ENCODE data around the gene NRG2. TPM values are rescaled to one million over a fixed set of nuclear protein-coding genes. Genes with fewer than 3 reads are reported as not detected.

Gene NRG2
- polyA plus RNA-seq, 1 of the 3 experiments (the other 2 are of a cell fraction) = 3.7 TPM

DNA sequence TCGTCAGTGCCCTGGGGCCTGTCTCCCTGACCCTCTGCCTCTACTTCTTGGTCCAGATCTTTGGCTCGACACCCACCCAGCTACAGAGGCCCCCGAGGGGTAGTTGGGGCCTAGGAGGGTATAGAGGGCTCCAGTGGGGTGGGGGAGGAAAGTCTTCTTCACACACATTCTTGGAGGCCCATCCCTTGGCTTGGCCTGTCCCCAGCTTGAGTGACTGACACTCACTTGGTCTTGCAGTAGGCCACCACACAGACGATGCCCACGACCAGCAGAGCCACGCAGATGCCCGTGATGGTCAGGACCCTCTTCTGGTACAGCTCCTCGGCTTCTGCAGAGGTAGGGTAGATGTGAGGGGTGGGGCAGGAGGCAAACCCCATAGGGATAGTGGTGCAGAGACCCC lies 187.6 kb downstream of the NRG2 start:
- WGBS (ENCODE audit: low lambda C conversion rate) = 83% methylated on average over 6 of the region's 8 CpGs
- Histone ChIP-seq H3K27ac (ENCODE audit: low read depth in 2 of 2, low read length in 1 of 2) (no peak overlapping the region), H4K20me1 (ENCODE audit: insufficient read depth) (no peaks in the 10 kb centered on the region), H3K27me3 (ENCODE audit: insufficient read depth) (no peaks in the 10 kb centered on the region), H3K4me2 (no peak overlapping the region), H3K9ac (no peak overlapping the region), H2AFZ (ENCODE audit: low read depth) (no peak overlapping the region), H3K9me3 (no peaks in the 10 kb centered on the region), H3K4me1 (ENCODE audit: control insufficient read depth in 1 of 2, insufficient read depth in 2 of 2, low read depth in 1 of 2, low read length in 1 of 2) (peaks cover 0 to 5% of the 10 kb centered on the region in 2 experiments; a peak in 1 of 4 replicates), H3K79me2 (ENCODE audit: insufficient read depth) (no peaks in the 10 kb centered on the region), H3K4me3 (ENCODE audit: low read depth in 2 of 2, low read length in 1 of 2) (no peak overlapping the region), H3K36me3 (replicated peaks in 1 of 2; ENCODE audit: control insufficient read depth in 1 of 2, insufficient read depth in 2 of 2, low read length in 1 of 2) (no peaks in the 10 kb centered on the region), H3K9me2 (no peaks in the 10 kb centered on the region), H3F3A (replicated peaks; ENCODE audit: insufficient read depth) (no peaks in the 10 kb centered on the region)
- ChIA-PET CTCF (interaction anchor here (0.7 to 17.2 kb wide), 7 partner anchors 8 to 114 kb away, joined by 3 to 225 read pairs (median 5); no protein-coding TSS in a partner anchor), POLR2A (no interaction called here)
- DNase-seq = no peak
- no peak for TF ChIP-seq RXRA (IDR thresholded peaks at IDR 0.05; ENCODE audit: borderline replicate concordance, low read depth)
- TF ChIP-seq, protein P1, sequence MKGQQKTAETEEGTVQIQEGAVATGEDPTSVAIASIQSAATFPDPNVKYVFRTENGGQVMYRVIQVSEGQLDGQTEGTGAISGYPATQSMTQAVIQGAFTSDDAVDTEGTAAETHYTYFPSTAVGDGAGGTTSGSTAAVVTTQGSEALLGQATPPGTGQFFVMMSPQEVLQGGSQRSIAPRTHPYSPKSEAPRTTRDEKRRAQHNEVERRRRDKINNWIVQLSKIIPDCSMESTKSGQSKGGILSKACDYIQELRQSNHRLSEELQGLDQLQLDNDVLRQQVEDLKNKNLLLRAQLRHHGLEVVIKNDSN (IDR thresholded peaks at IDR 0.05; ENCODE audit: borderline replicate concordance, low read depth) = no peak
- no peak for TF ChIP-seq ELF1 (IDR thresholded peaks at IDR 0.05)
- no peak for TF ChIP-seq RCOR1 (IDR thresholded peaks at IDR 0.05; ENCODE audit: low read length)
- TF ChIP-seq YY1 (IDR thresholded peaks at IDR 0.05; ENCODE audit: low read depth) = no peak
- TF ChIP-seq TEAD4 (IDR thresholded peaks at IDR 0.05; ENCODE audit: borderline replicate concordance, insufficient read depth) = no peak
- no peak for TF ChIP-seq EZH2phosphoT487 (IDR thresholded peaks at IDR 0.05; ENCODE audit: borderline replicate concordance, low read depth)
- TF ChIP-seq, protein P2, sequence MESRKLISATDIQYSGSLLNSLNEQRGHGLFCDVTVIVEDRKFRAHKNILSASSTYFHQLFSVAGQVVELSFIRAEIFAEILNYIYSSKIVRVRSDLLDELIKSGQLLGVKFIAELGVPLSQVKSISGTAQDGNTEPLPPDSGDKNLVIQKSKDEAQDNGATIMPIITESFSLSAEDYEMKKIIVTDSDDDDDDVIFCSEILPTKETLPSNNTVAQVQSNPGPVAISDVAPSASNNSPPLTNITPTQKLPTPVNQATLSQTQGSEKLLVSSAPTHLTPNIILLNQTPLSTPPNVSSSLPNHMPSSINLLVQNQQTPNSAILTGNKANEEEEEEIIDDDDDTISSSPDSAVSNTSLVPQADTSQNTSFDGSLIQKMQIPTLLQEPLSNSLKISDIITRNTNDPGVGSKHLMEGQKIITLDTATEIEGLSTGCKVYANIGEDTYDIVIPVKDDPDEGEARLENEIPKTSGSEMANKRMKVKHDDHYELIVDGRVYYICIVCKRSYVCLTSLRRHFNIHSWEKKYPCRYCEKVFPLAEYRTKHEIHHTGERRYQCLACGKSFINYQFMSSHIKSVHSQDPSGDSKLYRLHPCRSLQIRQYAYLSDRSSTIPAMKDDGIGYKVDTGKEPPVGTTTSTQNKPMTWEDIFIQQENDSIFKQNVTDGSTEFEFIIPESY (IDR thresholded peaks at IDR 0.05; ENCODE audit: borderline replicate concordance, low read depth) = no peak
- TF ChIP-seq, protein P3, sequence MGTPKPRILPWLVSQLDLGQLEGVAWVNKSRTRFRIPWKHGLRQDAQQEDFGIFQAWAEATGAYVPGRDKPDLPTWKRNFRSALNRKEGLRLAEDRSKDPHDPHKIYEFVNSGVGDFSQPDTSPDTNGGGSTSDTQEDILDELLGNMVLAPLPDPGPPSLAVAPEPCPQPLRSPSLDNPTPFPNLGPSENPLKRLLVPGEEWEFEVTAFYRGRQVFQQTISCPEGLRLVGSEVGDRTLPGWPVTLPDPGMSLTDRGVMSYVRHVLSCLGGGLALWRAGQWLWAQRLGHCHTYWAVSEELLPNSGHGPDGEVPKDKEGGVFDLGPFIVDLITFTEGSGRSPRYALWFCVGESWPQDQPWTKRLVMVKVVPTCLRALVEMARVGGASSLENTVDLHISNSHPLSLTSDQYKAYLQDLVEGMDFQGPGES (IDR thresholded peaks at IDR 0.05; ENCODE audit: low read depth, low read length) = no peak

DNA sequence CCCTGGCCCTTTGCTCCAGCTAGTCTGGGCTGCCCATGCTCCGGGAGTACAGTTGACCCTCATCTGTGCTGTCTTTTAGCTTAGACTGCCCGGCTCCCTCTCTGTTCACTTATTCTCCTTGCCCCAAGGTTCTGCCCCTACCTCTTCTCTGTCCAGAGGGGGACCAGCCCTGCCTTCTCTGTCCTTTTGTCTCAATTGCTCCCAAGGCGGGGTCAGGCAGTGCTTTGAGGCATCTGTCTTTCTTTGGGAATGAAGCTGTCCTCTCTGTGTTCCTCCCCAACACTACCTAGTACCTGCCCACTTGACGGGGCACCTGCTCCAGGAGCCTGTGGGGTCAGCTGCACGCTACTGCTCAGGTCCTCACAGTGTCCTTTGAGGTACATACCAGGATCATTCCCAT lies 188.1 kb downstream of the NRG2 start:
- DNase-seq = no peak
- Histone ChIP-seq H3K27ac (ENCODE audit: low read depth in 2 of 2, low read length in 1 of 2) (no peak overlapping the region), H2AFZ (ENCODE audit: low read depth) (no peak overlapping the region), H3K9me2 (no peaks in the 10 kb centered on the region), H4K20me1 (ENCODE audit: insufficient read depth) (no peaks in the 10 kb centered on the region), H3K79me2 (ENCODE audit: insufficient read depth) (no peaks in the 10 kb centered on the region), H3K9ac (no peak overlapping the region), H3K4me3 (ENCODE audit: low read depth in 2 of 2, low read length in 1 of 2) (no peak overlapping the region), H3K4me2 (no peak overlapping the region), H3K4me1 (ENCODE audit: control insufficient read depth in 1 of 2, insufficient read depth in 2 of 2, low read depth in 1 of 2, low read length in 1 of 2) (peaks cover 0 to 5% of the 10 kb centered on the region in 2 experiments; a peak in 1 of 4 replicates), H3K27me3 (ENCODE audit: insufficient read depth) (no peaks in the 10 kb centered on the region), H3K9me3 (no peaks in the 10 kb centered on the region), H3K36me3 (replicated peaks in 1 of 2; ENCODE audit: control insufficient read depth in 1 of 2, insufficient read depth in 2 of 2, low read length in 1 of 2) (no peaks in the 10 kb centered on the region), H3F3A (replicated peaks; ENCODE audit: insufficient read depth) (no peaks in the 10 kb centered on the region)
- ChIA-PET CTCF (interaction anchor here (0.8 to 17.2 kb wide), 7 partner anchors 8 to 114 kb away, joined by 3 to 225 read pairs (median 5); no protein-coding TSS in a partner anchor), POLR2A (no interaction called here)
- TF ChIP-seq TAF1 (IDR thresholded peaks at IDR 0.05; ENCODE audit: borderline replicate concordance, low read depth, low read length) (no peak), MEF2A (IDR thresholded peaks at IDR 0.05; ENCODE audit: borderline replicate concordance, low read depth) (no peak), JUND (IDR thresholded peaks at IDR 0.05) (no peak), MXI1 (IDR thresholded peaks at IDR 0.05; ENCODE audit: low read depth, low read length) (no peak), EZH2phosphoT487 (IDR thresholded peaks at IDR 0.05; ENCODE audit: borderline replicate concordance, low read depth) (no peak), FOXJ3 (CRISPR knock-in tag; IDR thresholded peaks at IDR 0.05) (no peak), RAD21 (IDR thresholded peaks at IDR 0.05; ENCODE audit: low read length) (no peak), SIN3A (IDR thresholded peaks at IDR 0.05; ENCODE audit: borderline replicate concordance, low read depth, low read length) (no peak), ELF1 (IDR thresholded peaks at IDR 0.05) (no peak)
- TF ChIP-seq, protein P2 (IDR thresholded peaks at IDR 0.05; ENCODE audit: borderline replicate concordance, low read depth) = no peak
- TF ChIP-seq, protein P4, sequence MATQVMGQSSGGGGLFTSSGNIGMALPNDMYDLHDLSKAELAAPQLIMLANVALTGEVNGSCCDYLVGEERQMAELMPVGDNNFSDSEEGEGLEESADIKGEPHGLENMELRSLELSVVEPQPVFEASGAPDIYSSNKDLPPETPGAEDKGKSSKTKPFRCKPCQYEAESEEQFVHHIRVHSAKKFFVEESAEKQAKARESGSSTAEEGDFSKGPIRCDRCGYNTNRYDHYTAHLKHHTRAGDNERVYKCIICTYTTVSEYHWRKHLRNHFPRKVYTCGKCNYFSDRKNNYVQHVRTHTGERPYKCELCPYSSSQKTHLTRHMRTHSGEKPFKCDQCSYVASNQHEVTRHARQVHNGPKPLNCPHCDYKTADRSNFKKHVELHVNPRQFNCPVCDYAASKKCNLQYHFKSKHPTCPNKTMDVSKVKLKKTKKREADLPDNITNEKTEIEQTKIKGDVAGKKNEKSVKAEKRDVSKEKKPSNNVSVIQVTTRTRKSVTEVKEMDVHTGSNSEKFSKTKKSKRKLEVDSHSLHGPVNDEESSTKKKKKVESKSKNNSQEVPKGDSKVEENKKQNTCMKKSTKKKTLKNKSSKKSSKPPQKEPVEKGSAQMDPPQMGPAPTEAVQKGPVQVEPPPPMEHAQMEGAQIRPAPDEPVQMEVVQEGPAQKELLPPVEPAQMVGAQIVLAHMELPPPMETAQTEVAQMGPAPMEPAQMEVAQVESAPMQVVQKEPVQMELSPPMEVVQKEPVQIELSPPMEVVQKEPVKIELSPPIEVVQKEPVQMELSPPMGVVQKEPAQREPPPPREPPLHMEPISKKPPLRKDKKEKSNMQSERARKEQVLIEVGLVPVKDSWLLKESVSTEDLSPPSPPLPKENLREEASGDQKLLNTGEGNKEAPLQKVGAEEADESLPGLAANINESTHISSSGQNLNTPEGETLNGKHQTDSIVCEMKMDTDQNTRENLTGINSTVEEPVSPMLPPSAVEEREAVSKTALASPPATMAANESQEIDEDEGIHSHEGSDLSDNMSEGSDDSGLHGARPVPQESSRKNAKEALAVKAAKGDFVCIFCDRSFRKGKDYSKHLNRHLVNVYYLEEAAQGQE (IDR thresholded peaks at IDR 0.05; ENCODE audit: low read depth, low read length) = no peak
- 89% methylated on average over 5 of the region's 5 CpGs for WGBS (ENCODE audit: low lambda C conversion rate)
